ENCODE data around the gene PSIP1.

- TF ChIP-seq PATZ1 (tag by site-specific recombination; IDR thresholded peaks at IDR 0.05): no peak
- no peak for TF ChIP-seq OVOL3 (tag by site-specific recombination; IDR thresholded peaks at IDR 0.05)
- no peak for TF ChIP-seq CTCF (tag by site-specific recombination; IDR thresholded peaks at IDR 0.05)
- no peak for TF ChIP-seq ZNF571 (tag by site-specific recombination; IDR thresholded peaks at IDR 0.05)
- no peak for TF ChIP-seq ZNF350 (tag by site-specific recombination; IDR thresholded peaks at IDR 0.05)
- no peak for TF ChIP-seq RBAK (tag by site-specific recombination; IDR thresholded peaks at IDR 0.05)
- TF ChIP-seq ZIC2 (tag by site-specific recombination; IDR thresholded peaks at IDR 0.05): no peak
- TF ChIP-seq ZNF626 (tag by site-specific recombination; IDR thresholded peaks at IDR 0.05): no peak
These were observed 9.1 kb upstream of the PSIP1 start for GRCh38 chr9:15519831-15520230.
